Germinal center (tissue), 1 donor: ENCODE results near the gene OR5K4.

Source experiments
- DNase-seq: peaks from one replicate; pipeline ENCODE4 v3.0.0; 2012; ENCODE audit warnings: mixed read lengths, low spot score

OR5K4 gene, protein sequence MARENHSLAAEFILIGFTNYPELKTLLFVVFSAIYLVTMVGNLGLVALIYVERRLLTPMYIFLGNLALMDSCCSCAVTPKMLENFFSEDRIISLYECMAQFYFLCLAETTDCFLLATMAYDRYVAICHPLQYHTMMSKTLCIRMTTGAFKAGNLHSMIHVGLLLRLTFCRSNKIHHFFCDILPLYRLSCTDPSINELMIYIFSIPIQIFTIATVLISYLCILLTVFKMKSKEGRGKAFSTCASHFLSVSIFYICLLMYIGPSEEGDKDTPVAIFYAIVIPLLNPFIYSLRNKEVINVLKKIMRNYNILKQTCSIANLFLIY

DNA sequence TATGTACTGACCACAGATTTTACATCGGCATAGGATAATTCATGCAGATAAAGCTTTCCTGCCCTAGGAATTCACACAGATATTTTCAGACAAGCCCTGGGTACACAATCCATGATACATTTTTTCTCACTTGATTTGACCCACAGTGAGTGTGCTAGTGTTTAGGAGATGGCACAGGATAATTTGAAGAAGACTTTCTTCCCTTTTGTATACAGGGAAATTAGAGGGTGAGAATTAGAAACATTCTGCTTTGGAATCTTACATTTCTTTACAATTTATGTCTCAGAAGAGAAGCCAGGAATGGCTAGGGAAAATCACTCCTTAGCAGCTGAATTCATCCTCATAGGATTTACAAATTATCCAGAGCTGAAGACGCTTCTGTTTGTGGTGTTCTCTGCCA lies at the start of gene OR5K4:
Gene OR5K4 (plus strand): TSS at position 301 of the 400 bp plus-strand sequence. CDS start 0 bp downstream, at position 301.
- no peak for DNase-seq

- no peak for DNase-seq
Observed at GRCh38 chr3:98322101-98322500, 31.6 kb upstream of the OR5K4 start.

- DNase-seq, result no peak
Observed at GRCh38 chr3:98322686-98323085, 31.0 kb upstream of the OR5K4 start.

DNA sequence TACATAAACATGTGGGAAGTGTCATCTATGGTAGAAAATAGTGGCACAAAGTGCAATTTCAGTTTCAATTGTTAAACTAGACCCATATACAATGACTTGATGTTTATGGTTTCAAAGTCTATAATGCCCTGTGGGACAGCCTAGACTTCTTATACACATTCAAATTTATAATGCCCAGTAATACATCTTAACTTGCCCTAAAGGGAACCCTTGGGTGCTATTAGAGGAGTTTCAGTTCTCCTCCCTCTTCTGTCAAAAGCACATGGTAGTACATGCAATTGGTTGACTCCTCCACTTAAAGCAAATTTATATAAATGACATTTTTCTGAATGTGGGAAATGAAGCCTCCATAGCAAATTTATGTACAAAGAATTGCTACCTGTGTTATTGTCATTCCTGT lies 30.2 kb upstream of the OR5K4 start:
- no peak for DNase-seq

- no peak for DNase-seq
Observed at GRCh38 chr3:98325055-98325454, 28.6 kb upstream of the OR5K4 start.

DNA sequence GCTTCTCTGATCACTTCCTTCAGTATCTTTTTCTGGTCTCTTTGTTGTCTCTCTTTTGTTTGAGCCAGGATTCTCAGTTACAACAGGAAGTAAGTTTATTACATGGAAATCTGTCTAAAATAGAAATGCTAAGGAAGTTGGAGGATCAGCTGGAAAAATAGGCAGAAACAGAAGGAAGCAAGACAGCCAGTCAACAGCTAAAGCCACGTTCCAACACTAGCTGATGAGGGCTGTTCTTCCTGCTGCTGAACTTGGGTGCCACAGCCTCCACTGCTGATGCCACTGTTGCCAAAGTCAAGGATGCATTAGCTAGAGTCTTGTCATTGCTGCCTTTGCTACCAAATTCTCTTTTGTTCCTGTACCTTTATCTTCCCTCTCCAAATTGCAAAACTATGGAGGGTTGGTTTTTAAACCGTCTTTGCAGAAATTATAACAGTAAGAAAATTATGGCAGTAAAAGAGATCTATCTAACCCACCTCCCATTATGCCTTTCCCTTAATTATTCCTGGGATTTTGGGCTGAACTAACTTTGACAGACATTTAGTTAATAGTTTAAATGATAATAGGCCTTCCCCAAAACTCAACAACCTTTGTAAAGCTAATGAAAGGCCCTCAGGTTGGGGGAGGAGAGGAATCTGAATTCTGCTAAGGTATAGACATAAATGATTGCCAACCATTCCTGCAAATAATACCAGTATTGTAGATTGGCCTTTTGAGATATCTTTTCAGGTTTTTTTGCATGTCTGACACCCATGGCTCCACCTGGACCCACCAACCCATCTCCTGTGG lies 27.4 kb upstream of the OR5K4 start:
- no peak for DNase-seq

GRCh38 chr3:98326945-98327344 lies 26.7 kb upstream of the OR5K4 start:
- no peak for DNase-seq

DNA sequence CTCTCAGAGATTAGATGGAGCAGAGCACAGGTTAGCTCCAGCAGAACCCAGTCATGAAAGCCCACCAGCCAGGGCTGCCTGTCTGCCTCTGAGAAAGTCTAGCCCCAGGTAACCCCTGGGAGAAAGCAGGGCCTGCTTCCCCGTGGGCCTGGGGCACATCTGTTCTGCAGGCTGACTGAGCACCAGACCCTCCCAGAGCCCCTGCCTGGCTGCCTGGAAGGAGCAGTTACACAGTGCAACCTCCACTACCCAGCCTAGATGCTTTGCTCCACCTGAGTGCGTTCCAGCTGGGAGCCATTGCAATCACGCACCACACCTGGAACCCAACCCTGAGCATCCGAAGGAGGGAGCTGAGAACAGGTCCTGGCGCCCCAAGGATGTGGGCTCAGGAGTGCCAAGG lies 24.7 kb upstream of the OR5K4 start:
- no peak for DNase-seq

- DNase-seq, result peak; percentile 3
Observed at GRCh38 chr3:98329392-98330124, 24.1 kb upstream of the OR5K4 start.

GRCh38 chr3:98331329-98331728 lies 22.3 kb upstream of the OR5K4 start:
- no peak for DNase-seq

GRCh38 chr3:98333989-98334606 lies 19.6 kb upstream of the OR5K4 start:
- DNase-seq, result no peak

DNA sequence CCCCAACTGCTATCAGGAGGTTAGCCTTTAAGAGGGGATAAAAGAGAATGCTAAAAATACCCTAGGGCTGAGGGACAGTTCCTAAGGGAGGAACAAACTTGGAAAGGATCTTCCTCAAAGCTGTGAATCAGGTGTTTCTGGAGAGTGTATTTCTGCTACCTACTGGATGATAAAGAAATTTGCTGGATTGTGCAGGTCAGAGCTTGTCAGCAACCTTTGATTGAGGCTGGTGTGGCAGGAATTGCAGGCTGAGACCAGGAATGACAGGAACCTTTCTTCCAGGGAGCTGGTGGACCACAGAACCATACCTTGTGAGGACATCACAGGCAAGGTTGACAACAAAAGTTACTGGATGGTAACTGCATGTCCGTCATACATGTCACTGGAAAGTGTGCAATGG lies 14.6 kb upstream of the OR5K4 start:
- DNase-seq, result no peak

- no peak for DNase-seq
Observed at GRCh38 chr3:98341758-98342157, 11.9 kb upstream of the OR5K4 start.

GRCh38 chr3:98343647-98344507 lies 9.8 kb upstream of the OR5K4 start:
- peak; percentile 31 for DNase-seq

DNA sequence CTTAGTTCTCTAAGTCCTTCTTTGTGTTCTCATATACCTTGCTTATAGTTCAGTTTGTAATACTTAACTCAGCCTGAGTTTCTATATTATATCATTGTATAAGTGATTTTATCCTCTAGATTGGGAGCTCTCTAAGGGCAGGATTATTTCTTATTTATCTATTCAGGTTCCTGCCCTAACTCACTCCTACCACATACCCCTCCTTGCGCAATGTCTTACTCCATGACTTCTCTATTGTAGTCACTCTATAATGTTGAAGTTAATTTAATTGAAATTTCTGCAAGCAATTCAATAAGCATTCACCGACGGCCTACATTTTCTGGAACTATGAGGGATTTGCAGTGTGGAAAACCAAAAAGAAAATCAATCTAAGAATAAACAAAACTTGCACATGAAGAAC lies 3.6 kb upstream of the OR5K4 start:
- DNase-seq, result no peak

GRCh38 chr3:98359250-98359649 lies 5.6 kb downstream of the OR5K4 start:
- no peak for DNase-seq

DNA sequence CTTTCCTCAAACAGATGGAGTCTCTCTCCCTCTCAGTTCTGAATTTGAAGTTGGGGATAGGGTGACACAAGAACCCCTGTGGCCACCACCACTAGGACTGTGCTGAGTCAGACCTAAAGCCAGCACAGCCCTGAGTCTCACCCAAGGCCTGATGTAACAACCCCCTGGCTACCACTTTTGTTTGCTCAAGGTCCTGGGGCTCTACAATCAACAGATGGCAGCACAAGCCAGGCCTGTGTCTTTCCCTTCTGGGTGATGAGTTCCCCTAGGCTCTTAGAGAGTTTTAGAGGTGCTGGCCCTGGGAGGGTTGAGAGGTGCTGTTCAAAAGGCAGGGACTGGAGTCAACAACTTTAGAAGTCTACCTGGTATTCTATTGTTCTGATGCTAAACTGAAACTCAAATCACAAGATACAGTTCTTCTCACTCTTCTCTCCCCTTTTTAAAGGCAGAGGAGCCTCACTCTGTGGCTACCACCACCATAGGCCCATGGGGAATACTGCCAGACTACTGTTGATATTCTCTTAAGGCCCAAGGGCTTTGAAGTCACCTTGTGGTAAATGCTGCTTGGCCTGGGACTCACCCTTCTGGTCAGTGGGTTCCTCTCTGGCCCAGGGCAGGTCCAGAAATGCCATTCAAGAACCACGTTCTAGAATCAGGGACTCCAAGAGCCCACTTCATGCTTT lies 6.5 kb downstream of the OR5K4 start:
- DNase-seq, result no peak

- no peak for DNase-seq
Observed at GRCh38 chr3:98360681-98361080, 7.0 kb downstream of the OR5K4 start.

DNA sequence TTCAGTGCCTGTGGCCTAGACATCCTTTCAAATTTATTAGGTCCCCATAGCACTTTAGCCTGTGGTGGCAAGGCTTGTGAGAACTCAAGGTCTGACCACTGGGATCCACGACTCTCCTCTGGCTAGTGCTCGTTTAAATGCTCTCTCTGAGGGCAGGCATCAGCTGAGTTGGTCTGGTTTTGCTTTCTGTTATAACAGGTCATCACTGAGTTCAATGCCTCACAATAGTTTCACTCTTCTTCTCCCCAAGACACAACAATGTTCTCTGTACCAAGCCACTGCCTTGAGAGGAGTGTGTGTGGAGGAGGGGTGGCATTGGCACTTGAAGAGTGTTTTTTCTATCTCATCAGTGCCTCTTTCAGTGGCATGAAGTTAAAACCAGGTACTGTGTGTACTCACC lies 7.6 kb downstream of the OR5K4 start:
- no peak for DNase-seq

DNA sequence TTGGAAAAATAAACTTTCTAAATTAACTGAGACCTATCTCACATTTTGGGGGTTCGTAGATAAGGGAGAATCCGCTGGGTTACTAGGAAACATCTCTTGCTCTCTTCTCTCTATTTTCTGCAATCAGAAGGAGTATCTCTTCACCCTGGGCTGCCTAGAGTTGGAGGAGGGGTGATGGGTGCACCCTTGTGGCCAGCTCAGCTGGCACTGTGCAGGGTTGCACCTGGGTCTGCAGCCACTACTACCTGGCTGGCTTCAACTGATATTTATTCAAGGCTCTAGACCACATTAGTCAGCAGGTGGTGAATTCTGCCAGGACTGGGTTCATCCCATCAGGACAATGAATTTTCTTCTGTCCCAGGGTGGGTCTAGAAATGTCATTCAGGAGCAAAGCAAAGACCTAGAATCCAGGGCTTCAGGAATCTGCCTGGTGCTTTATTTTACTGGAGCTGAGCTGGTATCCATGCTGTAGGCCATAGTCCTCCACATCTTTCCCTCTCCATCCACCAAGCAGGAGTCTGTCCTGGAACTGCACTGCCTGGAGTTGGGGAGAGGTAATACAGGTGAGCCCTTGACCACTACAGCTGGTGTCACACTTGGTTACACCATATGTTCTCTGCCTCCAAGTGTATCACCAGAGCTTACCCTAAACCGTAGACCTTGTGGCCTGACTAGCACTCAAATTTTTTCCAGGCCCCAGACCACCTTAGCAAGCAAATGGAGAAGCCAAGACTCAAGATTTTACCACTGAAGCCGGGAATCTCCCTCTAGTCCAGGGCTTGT lies 14.0 kb downstream of the OR5K4 start:
- no peak for DNase-seq
